GM12878 (cell line): Measurements from ENCODE around the gene DGKE.

Experiments
- CHD2 ChIP-seq: IDR thresholded peaks from 2 replicates; pipeline ENCODE4 v1.6.1; 2011; ENCODE audit warnings: low read depth, low read length, improper control_type of control experiment, borderline replicate concordance
- EP300 ChIP-seq, 2 experiments: fragments of 150-350 bp in 1 of 2; IDR thresholded peaks; 2 replicates each; pipeline ENCODE4 v1.6.1; 2011 to 2012; ENCODE audit warnings: low read depth in 2 of 2, low read length in 2 of 2, borderline replicate concordance in 1 of 2, improper control_type of control experiment in 1 of 2, inconsistent platforms in 1 of 2; ENCODE audit not compliant: control insufficient read depth in 1 of 2
- HDAC2 ChIP-seq: fragments of 200-600 bp; sonication (generic); IDR thresholded peaks from 2 replicates; pipeline ENCODE4 v1.6.1; 2017
- YY1 ChIP-seq: IDR thresholded peaks from 2 replicates; pipeline ENCODE4 v1.6.1; 2011; ENCODE audit warnings: low read depth, mild to moderate bottlenecking, low read length
- TF ChIP-seq, protein P1 (sequence below): fragments of 450-650 bp; IDR thresholded peaks from 2 replicates; pipeline ENCODE4 v1.6.1; 2017; ENCODE audit warnings: mild to moderate bottlenecking, moderate library complexity

DNA sequence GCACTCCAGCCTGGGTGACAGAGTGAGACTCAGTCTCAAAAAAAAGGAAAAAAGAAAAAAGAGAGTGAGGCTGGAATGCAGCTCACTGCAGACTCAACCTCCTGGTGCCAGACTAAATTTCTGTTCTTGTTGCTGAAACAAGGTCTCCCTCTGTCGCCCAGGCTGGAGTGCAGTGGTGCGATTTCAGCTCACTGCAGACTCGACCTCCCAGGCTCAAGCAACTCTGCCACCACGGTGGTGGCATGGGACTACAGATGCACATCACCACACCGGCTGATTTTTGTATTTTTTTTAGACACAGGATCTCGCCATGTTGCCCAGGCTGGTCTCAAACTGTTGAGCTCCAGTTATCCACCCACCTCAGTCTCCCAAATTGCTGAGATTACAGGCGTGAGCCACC lies 45.3 kb downstream of the DGKE start:
- TF ChIP-seq, protein P1, sequence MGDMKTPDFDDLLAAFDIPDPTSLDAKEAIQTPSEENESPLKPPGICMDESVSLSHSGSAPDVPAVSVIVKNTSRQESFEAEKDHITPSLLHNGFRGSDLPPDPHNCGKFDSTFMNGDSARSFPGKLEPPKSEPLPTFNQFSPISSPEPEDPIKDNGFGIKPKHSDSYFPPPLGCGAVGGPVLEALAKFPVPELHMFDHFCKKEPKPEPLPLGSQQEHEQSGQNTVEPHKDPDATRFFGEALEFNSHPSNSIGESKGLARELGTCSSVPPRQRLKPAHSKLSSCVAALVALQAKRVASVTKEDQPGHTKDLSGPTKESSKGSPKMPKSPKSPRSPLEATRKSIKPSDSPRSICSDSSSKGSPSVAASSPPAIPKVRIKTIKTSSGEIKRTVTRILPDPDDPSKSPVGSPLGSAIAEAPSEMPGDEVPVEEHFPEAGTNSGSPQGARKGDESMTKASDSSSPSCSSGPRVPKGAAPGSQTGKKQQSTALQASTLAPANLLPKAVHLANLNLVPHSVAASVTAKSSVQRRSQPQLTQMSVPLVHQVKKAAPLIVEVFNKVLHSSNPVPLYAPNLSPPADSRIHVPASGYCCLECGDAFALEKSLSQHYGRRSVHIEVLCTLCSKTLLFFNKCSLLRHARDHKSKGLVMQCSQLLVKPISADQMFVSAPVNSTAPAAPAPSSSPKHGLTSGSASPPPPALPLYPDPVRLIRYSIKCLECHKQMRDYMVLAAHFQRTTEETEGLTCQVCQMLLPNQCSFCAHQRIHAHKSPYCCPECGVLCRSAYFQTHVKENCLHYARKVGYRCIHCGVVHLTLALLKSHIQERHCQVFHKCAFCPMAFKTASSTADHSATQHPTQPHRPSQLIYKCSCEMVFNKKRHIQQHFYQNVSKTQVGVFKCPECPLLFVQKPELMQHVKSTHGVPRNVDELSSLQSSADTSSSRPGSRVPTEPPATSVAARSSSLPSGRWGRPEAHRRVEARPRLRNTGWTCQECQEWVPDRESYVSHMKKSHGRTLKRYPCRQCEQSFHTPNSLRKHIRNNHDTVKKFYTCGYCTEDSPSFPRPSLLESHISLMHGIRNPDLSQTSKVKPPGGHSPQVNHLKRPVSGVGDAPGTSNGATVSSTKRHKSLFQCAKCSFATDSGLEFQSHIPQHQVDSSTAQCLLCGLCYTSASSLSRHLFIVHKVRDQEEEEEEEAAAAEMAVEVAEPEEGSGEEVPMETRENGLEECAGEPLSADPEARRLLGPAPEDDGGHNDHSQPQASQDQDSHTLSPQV: no peak
- no peak for TF ChIP-seq EP300 (IDR thresholded peaks at IDR 0.05; ENCODE audit: borderline replicate concordance in 1 of 2, control insufficient read depth in 1 of 2, low read depth in 2 of 2, low read length in 2 of 2)
- no peak for TF ChIP-seq CHD2
- TF ChIP-seq YY1: no peak
- no peak for TF ChIP-seq HDAC2
